PC-9 (cell line): ENCODE results near the gene PHACTR4. TPM values are rescaled to one million over a fixed set of nuclear protein-coding genes. Genes with fewer than 3 reads are reported as not detected.
A peak's percentile ranks its signal among the peaks of the same experiment; 100 is the strongest.
"Not testable (repeated sequence)": the region's sequence is repeated elsewhere in the genome, so short reads cannot be mapped to it uniquely, and the experiment has no call there.

Source experiments
- BruUV-seq: library from RNA; stranded (reverse); fragments of 400-500 nt; replicated peaks from 2 replicates; lab custom pipeline; 2021; lab: Mats Ljungman, UMichigan
- CTCF ChIA-PET: fragments of 300-600 bp; sonication (Branson Sonifier 250); formaldehyde crosslinking; loops from one replicate; lab custom pipeline; 2022; ENCODE audit warnings: antibody characterized with exemption; lab: Charles Lee
- POLR2A ChIA-PET: fragments of 300-600 bp; sonication (Branson Sonifier 250); formaldehyde crosslinking; loops from one replicate; lab custom pipeline; 2022; ENCODE audit warnings: antibody characterized with exemption; ENCODE audit not compliant: unreplicated experiment; lab: Charles Lee
- DNase-seq, 2 experiments: peaks; one replicate each; pipeline versions ENCODE4 v3.0.0 to v3.0.0-alpha.2; 2015 to 2022; ENCODE audit warnings: mixed read lengths in 1 of 2
- H2AFZ ChIP-seq: fragments of 200-600 bp; sonication (generic); 2 replicates; pipeline ENCODE4 v1.8.1; 2017; ENCODE audit warnings: antibody characterized with exemption
- H3F3A ChIP-seq: fragments of 200-600 bp; sonication (generic); 2 replicates; pipeline ENCODE4 v1.8.1; 2017; ENCODE audit warnings: antibody characterized with exemption, mild to moderate bottlenecking, low read depth; ENCODE audit not compliant: insufficient read depth
- H3K27ac ChIP-seq: fragments of 200-600 bp; sonication (generic); 2 replicates; pipeline ENCODE4 v1.6.1; 2016; ENCODE audit warnings: mixed run types
- H3K27me3 ChIP-seq: fragments of 200-600 bp; sonication (generic); 2 replicates; pipeline ENCODE4 v1.6.1; 2016; ENCODE audit warnings: low read depth, mixed run types; ENCODE audit not compliant: insufficient read depth
- H3K36me3 ChIP-seq: fragments of 200-600 bp; sonication (generic); 2 replicates; pipeline ENCODE4 v1.6.1; 2016; ENCODE audit warnings: low read depth, mixed run types
- H3K4me1 ChIP-seq: fragments of 200-600 bp; sonication (generic); replicated peaks from 2 replicates; pipeline ENCODE4 v1.6.1; 2016; ENCODE audit warnings: mixed run types; ENCODE audit not compliant: insufficient read depth
- H3K4me2 ChIP-seq: fragments of 200-600 bp; sonication (generic); 2 replicates; pipeline ENCODE4 v1.6.1; 2017; ENCODE audit warnings: mixed run types
- H3K4me3 ChIP-seq: fragments of 200-600 bp; sonication (generic); 2 replicates; pipeline ENCODE4 v1.6.1; 2016; ENCODE audit warnings: mixed run types
- H3K79me2 ChIP-seq: fragments of 200-600 bp; sonication (generic); 2 replicates; pipeline ENCODE4 v1.6.1; 2017; ENCODE audit warnings: low read depth, mixed run types
- H3K9me2 ChIP-seq: fragments of 200-600 bp; sonication (generic); 2 replicates; pipeline ENCODE4 v1.8.1; 2017; ENCODE audit warnings: mild to moderate bottlenecking; ENCODE audit not compliant: insufficient read depth
- H3K9me3 ChIP-seq: fragments of 200-600 bp; sonication (generic); 2 replicates; pipeline ENCODE4 v1.8.1; 2016; ENCODE audit warnings: low read depth; ENCODE audit not compliant: insufficient read depth
- H4K20me1 ChIP-seq: fragments of 200-600 bp; sonication (generic); 2 replicates; pipeline ENCODE4 v1.8.1; 2017; ENCODE audit not compliant: insufficient read depth
- CTCF ChIP-seq: fragments of 200-600 bp; sonication (generic); conservative IDR thresholded peaks from 2 replicates; pipeline ENCODE4 v1.6.1; 2017; ENCODE audit warnings: mixed run types, antibody characterized with exemption, mild to moderate bottlenecking, moderate library complexity
- EZH2 ChIP-seq: fragments of 200-600 bp; sonication (generic); IDR thresholded peaks from 2 replicates; pipeline ENCODE4 v1.8.0; 2017; ENCODE audit warnings: antibody characterized with exemption, low read depth
- intact Hi-C: fragments of 100-400 bp; cut with micrococcal nuclease; formaldehyde crosslinking; loops from one replicate; pipeline ENCODE4 v1.10.0; 2022; ENCODE audit not compliant: unreplicated experiment
- total RNA-seq: library from RNA; stranded (reverse); gene quantifications from 2 replicates; pipeline ENCODE4 v1.2.3, GENCODE V29; 2021

PHACTR4 gene
- total RNA-seq, 1 experiment from 2014 or later = 45.1 TPM

- Histone ChIP-seq H3K4me3 (no peak overlapping the region), H3K27me3 (no peaks in the 10 kb centered on the region), H4K20me1 (no peaks in the 10 kb centered on the region), H3F3A (peaks cover 6% of the 10 kb centered on the region; the same call in 1 of the 2 replicates), H3K27ac (no peak overlapping the region), H2AFZ (no peak overlapping the region), H3K36me3 (no peaks in the 10 kb centered on the region), H3K4me1 (no peaks in the 10 kb centered on the region), H3K4me2 (no peak overlapping the region), H3K9me3 (no peaks in the 10 kb centered on the region), H3K79me2 (no peaks in the 10 kb centered on the region), H3K9me2 (no peaks in the 10 kb centered on the region)
- CTCF ChIA-PET = no interaction called here
- no TSS peak for BruUV-seq
- POLR2A ChIA-PET = no interaction called here
- intact Hi-C loops = no loop called here
- no peak for DNase-seq
- TF ChIP-seq EZH2 (no peak), CTCF (no peak)
Measured at GRCh38 chr1:28537457-28538199, 168.1 kb downstream of the PHACTR4 start.

- ChIA-PET CTCF (no interaction called here), POLR2A (interaction anchor here (0.5 kb wide), 1 partner anchor 110 kb away, joined by 12 read pairs; the partner anchor contains the start of gene RNU11)
- no peak overlapping the region for H3K4me3 ChIP-seq
- TF ChIP-seq EZH2 (no peak), CTCF (no peak)
- no peak overlapping the region for H3K27ac ChIP-seq
- no peak overlapping the region for H2AFZ ChIP-seq
- H3K79me2 ChIP-seq = no peaks in the 10 kb centered on the region
- BruUV-seq = TSS peak; percentile 25
- no peaks in the 10 kb centered on the region for H3K27me3 ChIP-seq
- intact Hi-C loops = no loop called here
- H3K4me1 ChIP-seq = no peaks in the 10 kb centered on the region
- H3K36me3 ChIP-seq = no peaks in the 10 kb centered on the region
- H3F3A ChIP-seq = peaks cover 6% of the 10 kb centered on the region; the same call in 1 of the 2 replicates
- H3K4me2 ChIP-seq = no peak overlapping the region
- DNase-seq = no peak
- no peaks in the 10 kb centered on the region for H3K9me2 ChIP-seq
- H4K20me1 ChIP-seq = no peaks in the 10 kb centered on the region
- H3K9me3 ChIP-seq = no peaks in the 10 kb centered on the region
Measured at GRCh38 chr1:28538286-28538685, 168.7 kb downstream of the PHACTR4 start.

- H4K20me1 ChIP-seq = no peaks in the 10 kb centered on the region
- CTCF ChIA-PET = interaction anchor here (0.7 kb wide), 2 partner anchors 20 to 124 kb away, joined by 5 to 7 read pairs; no protein-coding TSS in a partner anchor
- POLR2A ChIA-PET = no interaction called here
Measured at GRCh38 chr1:28540651-28541050, 171.1 kb downstream of the PHACTR4 start.

GRCh38 chr1:28541414-28542015 is 172.0 kb downstream of the PHACTR4 start:
- not testable (repeated sequence) for H3F3A ChIP-seq

More at GRCh38 chr1:28540651-28541050, 171.1 kb downstream of the PHACTR4 start:
- Histone ChIP-seq H3K4me3 (no peak overlapping the region), H3K9me3 (no peaks in the 10 kb centered on the region), H3K9me2 (no peaks in the 10 kb centered on the region), H3F3A (peaks cover 6% of the 10 kb centered on the region; the same call in 1 of the 2 replicates), H3K4me2 (no peak overlapping the region), H3K27ac (no peak overlapping the region), H3K4me1 (no peaks in the 10 kb centered on the region), H3K79me2 (no peaks in the 10 kb centered on the region), H3K27me3 (no peaks in the 10 kb centered on the region), H2AFZ (no peak overlapping the region), H3K36me3 (no peaks in the 10 kb centered on the region)
- TF ChIP-seq CTCF = no peak
- TF ChIP-seq EZH2 = no peak
- no TSS peak for BruUV-seq
- no peak for DNase-seq
- intact Hi-C loops = no loop called here

More at GRCh38 chr1:28541414-28542015, 172.0 kb downstream of the PHACTR4 start:
- H3K9me3 ChIP-seq, H3K4me1 ChIP-seq, DNase-seq, H2AFZ ChIP-seq, H3K4me3 ChIP-seq, H3K36me3 ChIP-seq, H3K79me2 ChIP-seq, H4K20me1 ChIP-seq, intact Hi-C loops, H3K9me2 ChIP-seq, H3K4me2 ChIP-seq, H3K27me3 ChIP-seq, H3K27ac ChIP-seq: not testable (repeated sequence)
- ChIA-PET CTCF (interaction anchor here (0.6 to 0.7 kb wide), 2 partner anchors 38 to 125 kb away, joined by 5 to 15 read pairs; no protein-coding TSS in a partner anchor), POLR2A (interaction anchor here (0.7 kb wide), 1 partner anchor 99 kb away, joined by 7 read pairs; no protein-coding TSS in a partner anchor)
- BruUV-seq = TSS peak; percentile 2
